ENCODE measurements around the gene GOLGA6D. TPM values are rescaled to one million over a fixed set of nuclear protein-coding genes. Genes with fewer than 3 reads are reported as not detected.
"Not testable (repeated sequence)": the region's sequence is repeated elsewhere in the genome, so short reads cannot be mapped to it uniquely, and the experiment has no call there.

The GOLGA6D gene
- under 1 TPM; 0.06 to 0.10 TPM for total RNA-seq
- polyA plus RNA-seq (ENCODE audit: insufficient read length in 2 of 2): under 1 TPM; 0.16 to 0.45 TPM
- long read RNA-seq, donor 1: 0 reads
- long read RNA-seq, donor 2: 0 reads
- long read RNA-seq, donor 3: 0 reads
- long read RNA-seq, donor 4: 0 reads

DNA sequence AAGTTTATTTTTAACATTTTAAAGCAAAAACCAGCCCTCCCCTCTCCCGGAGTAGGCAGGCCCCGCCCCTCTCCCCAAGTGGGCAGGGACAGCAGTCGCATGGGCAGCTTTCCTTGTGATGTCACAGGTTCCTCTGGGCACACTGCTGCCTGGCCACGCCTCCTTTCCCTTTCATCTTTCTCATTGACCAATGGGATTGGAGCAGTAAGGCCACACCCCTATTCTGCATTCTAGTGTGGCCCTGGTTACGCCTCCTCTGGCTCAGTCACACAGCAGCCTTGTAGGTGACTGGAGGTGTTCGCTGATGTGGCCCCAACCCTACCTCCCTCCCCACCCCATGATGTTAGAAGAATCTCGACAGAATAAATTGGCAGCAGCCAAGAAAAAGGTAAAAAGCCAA, at the start of gene GOLGA6D:
GOLGA6D (plus strand) TSS at position 264 of the 400 bp plus-strand sequence; CDS start at position 305, 41 bp downstream.
- WGBS (ENCODE audit: insufficient coverage): no CpG with 5 or more reads among the region's 7 CpGs
- H3K36me3 ChIP-seq (ENCODE audit: control insufficient read depth, insufficient read depth, low read length); H3K4me1 ChIP-seq (ENCODE audit: control insufficient read depth, insufficient read depth, low read length); H3K4me3 ChIP-seq (ENCODE audit: low read depth, low read length); H3K27ac ChIP-seq (ENCODE audit: low read depth, low read length); H3K9me3 ChIP-seq (ENCODE audit: control insufficient read depth, insufficient read depth, low read length); DNase-seq (ENCODE audit: low read depth in 4 of 6, low spot score in 6 of 6); H3K27me3 ChIP-seq (ENCODE audit: control insufficient read depth, insufficient read depth, low read length): not testable (repeated sequence)

- Histone ChIP-seq H3K4me3 (ENCODE audit: low read depth, low read length) (no peak overlapping the region), H3K27me3 (ENCODE audit: control insufficient read depth, insufficient read depth, low read length) (peaks cover 8% of the 10 kb centered on the region), H3K9me3 (ENCODE audit: control insufficient read depth, insufficient read depth, low read length) (no peaks in the 10 kb centered on the region), H3K4me1 (ENCODE audit: control insufficient read depth, insufficient read depth, low read length) (no peaks in the 10 kb centered on the region), H3K27ac (ENCODE audit: low read depth, low read length) (no peak overlapping the region), H3K36me3 (ENCODE audit: control insufficient read depth, insufficient read depth, low read length) (no peaks in the 10 kb centered on the region)
- 78% methylated on average over 11 of the region's 14 CpGs for WGBS (ENCODE audit: insufficient coverage)
- DNase-seq (ENCODE audit: low read depth in 4 of 6, low spot score in 6 of 6): no peak
Observed at GRCh38 chr15:75233504-75234190, 49.0 kb upstream of the GOLGA6D start.

- DNase-seq (ENCODE audit: low read depth in 4 of 6, low spot score in 6 of 6): no peak
- no peaks in the 10 kb centered on the region for H3K36me3 ChIP-seq (ENCODE audit: control insufficient read depth, insufficient read depth, low read length)
- no peaks in the 10 kb centered on the region for H3K4me1 ChIP-seq (ENCODE audit: control insufficient read depth, insufficient read depth, low read length)
- H3K9me3 ChIP-seq (ENCODE audit: control insufficient read depth, insufficient read depth, low read length): no peaks in the 10 kb centered on the region
- 70% methylated on average over 3 of the region's 5 CpGs for WGBS (ENCODE audit: insufficient coverage)
- H3K27me3 ChIP-seq (ENCODE audit: control insufficient read depth, insufficient read depth, low read length): peaks cover 8% of the 10 kb centered on the region
- no peak overlapping the region for H3K4me3 ChIP-seq (ENCODE audit: low read depth, low read length)
- no peak overlapping the region for H3K27ac ChIP-seq (ENCODE audit: low read depth, low read length)
Observed at GRCh38 chr15:75234191-75234810, 48.3 kb upstream of the GOLGA6D start.

- Histone ChIP-seq H3K9me3 (ENCODE audit: control insufficient read depth, insufficient read depth, low read length) (no peaks in the 10 kb centered on the region), H3K27ac (ENCODE audit: low read depth, low read length) (no peak overlapping the region), H3K4me1 (ENCODE audit: control insufficient read depth, insufficient read depth, low read length) (no peaks in the 10 kb centered on the region), H3K4me3 (ENCODE audit: low read depth, low read length) (no peak overlapping the region), H3K36me3 (ENCODE audit: control insufficient read depth, insufficient read depth, low read length) (no peaks in the 10 kb centered on the region), H3K27me3 (ENCODE audit: control insufficient read depth, insufficient read depth, low read length) (peaks cover 8% of the 10 kb centered on the region)
- DNase-seq (ENCODE audit: low read depth in 4 of 6, low spot score in 6 of 6): no peak
- WGBS (ENCODE audit: insufficient coverage): 74% methylated on average over 8 of the region's 10 CpGs
Observed at GRCh38 chr15:75235051-75235673, 47.5 kb upstream of the GOLGA6D start.

GRCh38 chr15:75235760-75236729, 46.6 kb upstream of the GOLGA6D start:
- H3K4me3 ChIP-seq (ENCODE audit: low read depth, low read length): no peak overlapping the region
- no peak overlapping the region for H3K27ac ChIP-seq (ENCODE audit: low read depth, low read length)
- H3K9me3 ChIP-seq (ENCODE audit: control insufficient read depth, insufficient read depth, low read length): no peaks in the 10 kb centered on the region
- H3K27me3 ChIP-seq (ENCODE audit: control insufficient read depth, insufficient read depth, low read length): peaks cover 8% of the 10 kb centered on the region
- H3K36me3 ChIP-seq (ENCODE audit: control insufficient read depth, insufficient read depth, low read length): no peaks in the 10 kb centered on the region
- DNase-seq (ENCODE audit: low read depth in 4 of 6, low spot score in 6 of 6): no peak
- no peaks in the 10 kb centered on the region for H3K4me1 ChIP-seq (ENCODE audit: control insufficient read depth, insufficient read depth, low read length)
- 81% methylated on average over 11 of the region's 11 CpGs for WGBS (ENCODE audit: insufficient coverage)

DNA sequence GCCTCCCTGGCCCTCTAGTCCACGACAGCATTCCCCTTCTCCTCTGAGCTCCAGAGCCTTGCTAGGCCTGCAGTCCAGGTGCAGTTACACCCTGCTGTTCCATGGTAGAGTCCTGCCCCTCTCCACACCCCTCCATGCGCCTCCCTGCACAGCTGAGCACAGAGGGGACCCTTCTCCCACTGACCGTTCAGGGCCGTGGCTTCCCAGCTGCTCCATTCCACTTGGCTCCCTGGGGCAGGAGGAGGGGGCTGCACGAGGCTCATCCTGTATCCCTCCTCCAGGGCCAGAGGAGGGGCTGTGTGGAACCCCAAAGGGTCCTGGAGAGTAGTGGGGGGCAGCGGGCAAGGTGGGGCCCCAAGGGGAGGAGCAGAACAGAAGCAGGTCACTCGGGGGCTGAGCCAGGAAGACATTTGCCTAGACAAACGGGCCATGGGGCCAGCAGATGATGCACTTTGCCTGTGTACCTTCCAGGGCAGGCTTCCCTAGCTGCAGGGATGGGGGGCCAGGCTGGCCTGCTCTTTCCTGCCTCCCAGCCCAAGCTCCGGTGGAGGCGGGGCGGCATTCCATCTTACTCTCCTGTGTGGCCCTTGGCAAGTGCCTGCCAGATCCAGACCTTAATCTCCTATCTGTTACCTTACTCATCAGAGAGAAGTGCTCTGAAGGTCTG, 45.2 kb upstream of the GOLGA6D start:
- DNase-seq (ENCODE audit: low read depth in 4 of 6, low spot score in 6 of 6): no peak

DNA sequence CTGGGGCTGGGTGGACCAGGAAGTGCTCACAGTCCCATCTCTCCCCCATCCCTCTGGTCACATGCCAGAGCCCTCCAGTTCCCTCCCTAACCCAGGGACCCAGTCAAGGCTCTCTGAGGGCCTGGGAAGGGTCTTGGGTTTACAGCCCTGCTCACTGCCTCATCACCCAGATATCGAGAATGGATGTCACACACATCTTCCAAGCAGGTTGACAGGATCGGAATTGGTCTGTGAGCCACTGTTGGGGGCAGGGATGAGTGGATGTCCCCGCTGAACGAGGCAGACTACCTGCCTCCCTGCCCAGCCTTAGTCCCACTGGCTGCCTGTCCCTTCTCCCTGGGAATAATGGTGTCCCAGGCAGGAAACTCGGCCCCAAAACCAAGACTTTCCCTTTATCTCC, 44.5 kb upstream of the GOLGA6D start:
- H3K27me3 ChIP-seq (ENCODE audit: control insufficient read depth, insufficient read depth, low read length): peaks cover 5% of the 10 kb centered on the region
- WGBS (ENCODE audit: insufficient coverage): 78% methylated on average over 2 of the region's 5 CpGs
- no peak overlapping the region for H3K4me3 ChIP-seq (ENCODE audit: low read depth, low read length)
- H3K9me3 ChIP-seq (ENCODE audit: control insufficient read depth, insufficient read depth, low read length): no peaks in the 10 kb centered on the region
- H3K36me3 ChIP-seq (ENCODE audit: control insufficient read depth, insufficient read depth, low read length): no peaks in the 10 kb centered on the region
- no peak overlapping the region for H3K27ac ChIP-seq (ENCODE audit: low read depth, low read length)
- H3K4me1 ChIP-seq (ENCODE audit: control insufficient read depth, insufficient read depth, low read length): no peaks in the 10 kb centered on the region
- no peak for DNase-seq (ENCODE audit: low read depth in 4 of 6, low spot score in 6 of 6)

More for the DNA sequence above, 45.2 kb upstream of the GOLGA6D start:
- no peaks in the 10 kb centered on the region for H3K9me3 ChIP-seq (ENCODE audit: control insufficient read depth, insufficient read depth, low read length)
- H3K4me3 ChIP-seq (ENCODE audit: low read depth, low read length): no peak overlapping the region
- H3K27ac ChIP-seq (ENCODE audit: low read depth, low read length): no peak overlapping the region
- no peaks in the 10 kb centered on the region for H3K36me3 ChIP-seq (ENCODE audit: control insufficient read depth, insufficient read depth, low read length)
- H3K4me1 ChIP-seq (ENCODE audit: control insufficient read depth, insufficient read depth, low read length): no peaks in the 10 kb centered on the region
- 52% methylated on average over 8 of the region's 11 CpGs for WGBS (ENCODE audit: insufficient coverage)
- peaks cover 8% of the 10 kb centered on the region for H3K27me3 ChIP-seq (ENCODE audit: control insufficient read depth, insufficient read depth, low read length)

DNA sequence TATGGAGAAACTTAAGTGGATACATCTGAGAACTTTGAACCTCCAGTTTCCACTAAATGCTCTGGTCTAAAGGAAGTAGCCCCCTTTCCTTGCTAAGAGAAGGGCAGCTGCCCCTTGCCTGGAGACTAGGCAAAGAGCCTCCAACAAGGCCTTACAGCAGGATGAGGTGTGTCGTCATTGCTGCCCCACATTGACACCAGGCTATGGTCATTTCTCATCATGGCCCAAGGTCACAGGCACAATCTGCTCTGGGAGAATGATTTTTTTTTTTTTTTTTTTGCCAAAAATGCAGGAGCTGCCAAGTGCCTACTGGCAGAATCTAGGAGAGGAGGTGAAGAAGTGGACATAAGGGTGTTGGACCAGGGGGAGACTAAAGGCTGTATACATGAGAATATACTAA, 36.9 kb upstream of the GOLGA6D start:
- 80% methylated on average over 1 of the region's 1 CpG for WGBS (ENCODE audit: insufficient coverage)
- DNase-seq (ENCODE audit: low read depth in 4 of 6, low spot score in 6 of 6); H3K4me3 ChIP-seq (ENCODE audit: low read depth, low read length): not testable (repeated sequence)

DNA sequence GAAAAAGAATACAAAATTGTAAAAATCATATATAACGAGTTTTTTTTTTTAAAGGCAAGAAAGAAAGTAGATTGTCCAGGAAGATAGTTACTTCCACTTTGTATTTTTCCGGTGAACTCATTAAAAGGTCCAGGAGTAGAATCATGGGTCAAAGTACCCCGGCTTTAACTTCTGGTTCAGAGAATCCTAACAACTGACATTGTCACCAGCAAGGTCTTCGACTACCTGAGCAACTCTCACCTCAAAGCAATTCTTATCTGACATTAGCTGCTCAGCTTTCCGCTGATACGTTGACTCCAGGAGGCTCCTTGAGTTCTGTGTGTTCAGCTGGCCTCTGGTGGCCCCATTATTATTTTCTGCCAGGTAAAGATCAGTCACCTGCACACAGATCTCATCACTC, 33.6 kb upstream of the GOLGA6D start:
- not testable (repeated sequence) for H3K4me3 ChIP-seq (ENCODE audit: low read depth, low read length); H3K4me1 ChIP-seq (ENCODE audit: control insufficient read depth, insufficient read depth, low read length); H3K36me3 ChIP-seq (ENCODE audit: control insufficient read depth, insufficient read depth, low read length); H3K27me3 ChIP-seq (ENCODE audit: control insufficient read depth, insufficient read depth, low read length); DNase-seq (ENCODE audit: low read depth in 4 of 6, low spot score in 6 of 6); H3K27ac ChIP-seq (ENCODE audit: low read depth, low read length); H3K9me3 ChIP-seq (ENCODE audit: control insufficient read depth, insufficient read depth, low read length)
- WGBS (ENCODE audit: insufficient coverage): 84% methylated on average over 5 of the region's 6 CpGs

More for the DNA sequence above, 36.9 kb upstream of the GOLGA6D start:
- not testable (repeated sequence) for H3K27me3 ChIP-seq (ENCODE audit: control insufficient read depth, insufficient read depth, low read length); H3K9me3 ChIP-seq (ENCODE audit: control insufficient read depth, insufficient read depth, low read length); H3K4me1 ChIP-seq (ENCODE audit: control insufficient read depth, insufficient read depth, low read length); H3K36me3 ChIP-seq (ENCODE audit: control insufficient read depth, insufficient read depth, low read length); H3K27ac ChIP-seq (ENCODE audit: low read depth, low read length)
